GM21529 (cell line): Measurements from ENCODE around the gene CTDP1.

ENCODE experiments used
- ATAC-seq: cut with Tn5 transposase; IDR thresholded peaks from one replicate; pipeline ENCODE4 v1.9.1; 2021; ENCODE audit not compliant: unreplicated experiment

CTDP1 gene

DNA sequence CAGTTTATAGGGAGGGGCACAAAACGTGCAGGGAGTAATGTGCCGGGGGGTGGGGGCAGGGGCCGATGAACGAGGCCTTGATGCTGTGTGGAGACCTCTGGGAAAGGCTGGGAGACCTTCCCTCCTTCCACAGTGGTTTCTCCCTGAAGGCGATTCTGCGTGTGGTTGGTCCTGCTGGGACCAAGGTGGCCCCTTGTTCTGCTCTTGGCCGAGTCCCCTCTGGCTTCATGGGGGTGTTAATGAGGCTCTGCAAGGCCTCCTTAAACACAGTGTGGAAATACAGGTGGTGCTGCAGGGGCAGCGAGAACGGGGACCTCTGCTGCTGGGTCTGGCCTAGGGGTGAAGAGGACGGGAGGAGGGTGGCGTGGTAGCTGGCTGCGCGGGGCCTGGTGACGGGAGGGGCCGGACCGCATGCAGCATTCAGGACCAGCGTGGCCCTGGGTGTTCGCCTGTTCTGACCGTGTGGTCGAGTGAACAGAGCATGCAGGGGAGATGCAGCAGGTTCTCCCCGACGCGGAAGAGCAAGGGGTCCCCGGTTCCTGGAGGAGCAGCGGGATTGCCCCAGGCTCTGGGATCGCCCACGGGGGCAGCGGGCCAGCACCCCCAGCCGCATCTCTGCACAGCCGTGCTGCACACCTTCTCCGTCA, 76.0 kb downstream of the CTDP1 start:
- ATAC-seq: no peak

DNA sequence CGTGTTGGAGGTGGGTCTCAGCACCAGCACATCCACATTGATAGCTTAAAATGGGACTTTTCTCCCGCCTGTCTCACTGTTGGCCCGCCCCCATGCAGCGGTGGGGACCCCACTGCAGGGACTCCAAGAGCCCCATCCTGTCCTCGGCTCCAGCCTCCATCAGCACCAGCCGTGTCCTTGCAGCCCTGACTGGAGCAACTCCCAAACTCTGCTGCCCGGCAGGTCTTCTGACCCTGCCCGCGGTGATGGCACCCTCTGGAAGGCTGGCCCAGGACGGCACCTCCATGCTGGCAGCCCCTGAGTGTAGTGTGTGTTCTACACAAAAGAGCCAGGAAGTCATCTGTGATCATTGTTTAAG, 76.5 kb downstream of the CTDP1 start:
- no peak for ATAC-seq

- ATAC-seq: no peak
Measured at GRCh38 chr18:79756826-79757225, 77.2 kb downstream of the CTDP1 start.

- ATAC-seq: no peak
Measured at GRCh38 chr18:79760348-79760747, 80.7 kb downstream of the CTDP1 start.

- ATAC-seq: no peak
Measured at GRCh38 chr18:79760881-79761280, 81.3 kb downstream of the CTDP1 start.

DNA sequence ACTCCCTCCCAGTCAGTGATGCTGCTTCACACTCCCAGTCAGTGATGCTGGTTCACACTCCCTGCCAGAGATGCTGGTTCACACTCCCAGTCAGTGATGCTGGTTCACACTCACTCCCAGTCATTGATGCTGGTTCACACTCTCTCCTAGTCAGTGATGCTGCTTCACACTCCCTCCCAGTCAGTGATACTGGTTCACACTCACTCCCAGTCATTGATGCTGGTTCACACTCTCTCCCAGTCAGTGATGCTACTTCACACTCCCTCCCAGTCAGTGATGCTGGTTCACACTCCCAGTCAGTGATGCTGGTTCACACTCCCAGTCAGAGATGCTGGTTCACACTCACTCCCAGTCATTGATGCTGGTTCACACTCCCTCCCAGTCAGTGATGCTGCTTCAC, 83.8 kb downstream of the CTDP1 start:
- no peak for ATAC-seq

- no peak for ATAC-seq
Measured at GRCh38 chr18:79764131-79764530, 84.5 kb downstream of the CTDP1 start.

- no peak for ATAC-seq
Measured at GRCh38 chr18:79765491-79766245, 86.1 kb downstream of the CTDP1 start.

DNA sequence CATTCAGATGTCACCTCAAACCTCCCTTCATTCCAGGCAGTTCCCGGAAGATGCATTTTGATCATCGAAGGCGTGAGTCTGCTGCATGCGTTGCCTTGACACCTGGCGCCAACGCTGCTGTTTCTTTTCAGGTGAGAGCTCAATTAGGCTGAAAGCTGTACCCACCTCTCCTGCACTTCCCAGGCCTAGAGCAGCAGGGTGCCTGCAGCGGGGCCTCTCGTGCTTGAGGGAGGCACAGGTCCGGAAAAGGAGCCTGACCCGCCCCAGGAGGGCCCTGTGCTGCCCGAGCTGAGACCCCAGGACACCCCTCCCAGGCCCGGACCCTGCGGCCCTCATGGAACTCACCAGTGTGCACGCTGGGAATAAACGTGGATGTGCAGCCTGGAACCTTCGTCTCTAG, 86.7 kb downstream of the CTDP1 start:
- ATAC-seq: no peak

- ATAC-seq: no peak
Measured at GRCh38 chr18:79768745-79769144, 89.1 kb downstream of the CTDP1 start.

GRCh38 chr18:79769698-79770500, 90.3 kb downstream of the CTDP1 start:
- no peak for ATAC-seq

DNA sequence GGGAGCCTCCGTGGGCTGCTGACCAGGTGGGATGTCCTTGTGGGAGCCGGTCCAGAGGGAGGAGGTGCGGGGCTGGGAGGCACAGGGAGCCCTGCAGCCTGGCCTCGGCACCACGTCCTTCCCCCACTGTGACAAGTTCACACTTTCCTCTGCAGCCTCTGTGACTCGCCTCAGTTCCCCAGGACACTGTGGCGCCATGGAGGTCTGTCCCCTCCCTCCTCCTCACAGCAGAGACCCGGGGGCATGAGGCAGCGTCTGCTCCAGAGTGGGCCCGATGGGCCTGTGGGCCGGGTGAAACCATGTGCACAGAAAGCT, 90.9 kb downstream of the CTDP1 start:
- no peak for ATAC-seq

GRCh38 chr18:79770826-79771225, 91.2 kb downstream of the CTDP1 start:
- no peak for ATAC-seq

DNA sequence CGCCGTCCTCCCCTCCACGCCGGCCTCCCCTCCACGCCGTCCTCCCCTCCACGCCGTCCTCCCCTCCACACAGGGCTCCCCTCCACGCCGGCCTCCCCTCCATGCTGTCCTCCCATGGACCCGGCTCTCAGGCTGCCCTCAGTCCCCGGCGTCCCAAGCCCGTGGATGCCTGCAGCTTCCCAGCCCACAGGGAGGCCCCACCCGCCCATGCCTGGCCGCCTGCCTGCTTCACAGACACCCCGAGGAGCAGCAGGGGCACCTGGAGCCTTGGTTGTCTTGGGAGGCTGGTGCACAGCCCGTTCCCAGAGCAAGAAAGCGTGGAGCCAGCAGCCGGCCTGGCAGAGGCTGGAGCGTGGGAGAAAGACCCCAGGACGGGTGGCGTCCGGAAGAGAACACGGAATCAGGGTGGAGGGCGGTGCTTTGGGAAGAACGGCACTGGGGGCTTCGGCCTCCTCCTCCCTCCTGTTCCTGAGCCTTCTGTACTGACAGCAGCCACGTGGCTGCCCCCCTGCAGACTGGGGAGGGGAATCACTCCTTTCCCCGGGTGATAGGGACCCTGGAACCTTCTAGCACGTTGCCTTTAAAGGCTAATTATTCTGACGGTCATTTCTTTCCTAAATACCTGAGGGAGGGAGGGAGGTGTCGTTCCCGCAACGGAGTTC, 92.0 kb downstream of the CTDP1 start:
- ATAC-seq: no peak

- no peak for ATAC-seq
Measured at GRCh38 chr18:79772108-79772864, 92.7 kb downstream of the CTDP1 start.

DNA sequence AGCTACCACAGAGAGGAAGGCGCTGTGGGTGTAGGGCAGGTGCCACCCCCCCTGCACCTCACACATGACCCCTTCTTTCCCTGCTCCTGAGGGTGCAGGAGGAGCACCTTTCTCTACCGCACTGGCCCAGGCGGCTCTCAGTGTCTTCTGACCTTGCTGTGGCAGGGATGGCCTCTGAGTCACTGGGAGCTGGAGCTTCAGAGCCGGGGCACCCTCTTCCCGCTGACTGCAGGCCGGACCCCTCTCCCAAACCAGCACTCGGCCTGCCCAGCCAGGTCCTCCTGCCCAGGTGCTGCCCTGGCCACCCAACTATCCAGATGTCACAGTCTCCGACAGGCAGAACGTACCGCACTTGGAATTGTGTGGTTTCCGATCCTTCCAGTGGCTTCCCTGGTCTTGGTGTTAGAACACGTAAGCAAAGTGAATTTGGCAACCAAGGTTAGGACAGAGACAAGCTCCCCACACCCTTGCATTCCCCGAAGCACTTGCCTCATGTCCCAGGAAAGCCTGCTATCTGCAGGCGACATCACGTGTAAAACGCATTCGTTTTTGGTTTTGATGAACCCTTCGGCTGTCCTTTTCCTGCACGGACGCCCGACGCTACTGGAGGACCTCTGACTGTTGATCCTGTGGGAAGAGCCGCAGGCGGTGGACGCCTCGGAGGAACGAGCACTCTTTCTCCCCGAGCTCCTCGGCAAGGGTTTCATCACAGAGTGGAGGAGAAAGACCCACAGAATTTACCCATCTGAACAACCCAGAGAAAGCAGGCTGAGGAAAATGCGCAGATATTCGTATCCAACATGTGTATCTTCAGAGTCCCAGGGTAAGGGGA, 93.5 kb downstream of the CTDP1 start:
- ATAC-seq: no peak

DNA sequence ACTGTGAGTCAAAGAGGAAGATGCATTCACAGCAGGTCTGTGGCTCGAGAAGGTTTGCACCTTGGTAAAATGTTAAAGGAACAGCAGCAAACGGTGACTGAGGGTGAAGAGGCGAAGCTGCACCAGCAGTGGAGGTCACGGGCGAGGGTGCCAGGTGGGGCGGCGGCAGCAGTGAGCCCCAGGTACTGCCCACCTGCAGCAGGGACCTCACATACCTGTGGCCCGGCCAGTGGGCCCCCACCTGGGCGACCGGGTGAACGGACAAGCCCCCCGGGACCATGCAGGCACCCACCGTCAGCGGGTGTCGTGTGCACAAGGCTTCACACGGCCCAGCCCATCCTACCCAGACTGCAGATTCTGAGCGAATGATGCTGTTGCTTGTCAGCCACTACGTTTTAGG, 94.5 kb downstream of the CTDP1 start:
- no peak for ATAC-seq

DNA sequence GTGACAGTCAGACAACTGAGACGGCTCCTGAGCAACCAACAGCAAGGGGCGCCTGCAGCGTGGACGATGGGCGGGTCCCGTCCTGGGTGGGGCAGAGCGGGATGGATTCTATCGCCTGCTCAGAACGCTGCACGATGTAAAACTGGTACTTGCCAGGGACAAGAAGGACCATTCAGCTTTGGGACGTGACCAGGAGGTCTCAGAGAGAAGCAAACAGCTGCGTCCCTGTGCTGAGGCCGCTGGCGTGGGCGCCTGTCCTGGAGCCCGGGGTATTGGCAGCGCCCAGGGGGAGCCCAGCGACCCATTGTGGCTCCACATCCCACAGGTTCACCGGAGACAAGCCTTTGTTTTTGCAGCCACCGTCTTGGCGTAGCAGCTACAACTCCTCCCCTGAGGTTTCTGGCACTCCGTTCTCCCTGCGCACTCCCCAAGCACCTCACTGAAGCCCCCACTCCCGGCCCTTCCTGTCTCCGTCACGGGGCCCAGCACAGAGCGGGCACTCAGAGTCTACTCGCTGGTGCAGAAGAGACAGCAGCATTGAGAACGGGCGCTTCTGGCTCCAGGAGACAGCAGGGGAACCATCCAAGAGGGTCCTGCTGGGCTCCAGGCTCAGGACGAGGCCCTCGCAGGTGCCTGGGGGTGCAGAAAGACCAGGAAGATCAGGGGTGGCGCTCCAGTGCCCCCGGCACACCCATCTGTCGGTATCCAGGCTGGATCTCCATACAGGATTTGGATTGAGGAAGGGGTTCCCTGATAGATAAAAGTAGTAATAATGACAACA, 96.0 kb downstream of the CTDP1 start:
- no peak for ATAC-seq

DNA sequence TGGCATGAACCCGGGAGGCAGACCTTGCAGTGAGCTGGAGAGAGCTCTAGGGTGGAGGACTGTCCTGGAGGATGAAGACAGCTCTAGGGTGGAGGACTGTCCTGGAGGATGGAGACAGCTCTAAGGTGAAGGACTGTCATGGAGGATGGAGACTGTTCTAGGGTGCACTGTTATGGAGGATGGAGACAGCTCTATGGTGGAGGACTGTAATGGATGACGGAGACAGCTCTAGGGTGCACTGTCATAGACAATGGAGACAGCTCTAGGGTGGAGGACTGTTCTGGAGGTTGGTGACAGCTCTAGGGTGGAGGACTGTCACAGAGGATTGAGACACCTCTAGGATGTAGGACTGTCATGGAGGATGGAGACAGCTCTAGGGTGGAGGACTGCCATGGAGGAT, 97.1 kb downstream of the CTDP1 start:
- no peak for ATAC-seq
